Tibial nerve (tissue), 3 donors: ENCODE data around the gene FBXL12.

ENCODE experiments used
- POLR2A ChIP-seq, 2 donors: fragments of 450-650 bp; IDR thresholded peaks; one replicate each; pipeline ENCODE4 v1.6.1; 2017; ENCODE audit warnings: antibody characterized with exemption in 2 of 2, mild to moderate bottlenecking in 2 of 2, moderate library complexity in 2 of 2
- TF ChIP-seq, protein P1 (sequence below), 5 experiments: fragments of 200-600 bp in 3 of 5; fragments of 450-650 bp in 2 of 5; sonication (generic) in 3 of 5; IDR thresholded peaks; one replicate each; pipeline ENCODE4 v1.5.1; 2016 to 2019; ENCODE audit warnings: antibody characterized with exemption in 5 of 5, mild to moderate bottlenecking in 3 of 5, moderate library complexity in 2 of 5

DNA sequence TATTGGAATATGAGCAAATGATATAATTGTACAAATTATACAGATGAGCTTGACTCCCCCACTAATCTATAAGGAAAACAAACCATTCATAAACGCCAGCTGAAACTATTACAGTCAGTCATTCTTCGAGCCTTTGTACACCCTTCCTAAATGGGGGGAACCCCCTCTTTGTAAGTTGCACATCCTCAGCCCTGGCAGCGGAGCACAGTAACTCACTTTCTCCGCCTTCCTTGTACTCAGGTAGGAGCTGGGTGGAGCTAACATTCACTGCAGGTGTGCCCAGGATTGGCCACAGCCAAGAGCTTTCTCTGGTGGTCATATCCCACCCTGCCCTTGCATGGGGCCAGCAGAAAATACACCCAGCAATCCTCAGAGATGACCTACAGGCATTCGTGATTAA lies 44.9 kb upstream of the FBXL12 start:
- TF ChIP-seq, protein P1, sequence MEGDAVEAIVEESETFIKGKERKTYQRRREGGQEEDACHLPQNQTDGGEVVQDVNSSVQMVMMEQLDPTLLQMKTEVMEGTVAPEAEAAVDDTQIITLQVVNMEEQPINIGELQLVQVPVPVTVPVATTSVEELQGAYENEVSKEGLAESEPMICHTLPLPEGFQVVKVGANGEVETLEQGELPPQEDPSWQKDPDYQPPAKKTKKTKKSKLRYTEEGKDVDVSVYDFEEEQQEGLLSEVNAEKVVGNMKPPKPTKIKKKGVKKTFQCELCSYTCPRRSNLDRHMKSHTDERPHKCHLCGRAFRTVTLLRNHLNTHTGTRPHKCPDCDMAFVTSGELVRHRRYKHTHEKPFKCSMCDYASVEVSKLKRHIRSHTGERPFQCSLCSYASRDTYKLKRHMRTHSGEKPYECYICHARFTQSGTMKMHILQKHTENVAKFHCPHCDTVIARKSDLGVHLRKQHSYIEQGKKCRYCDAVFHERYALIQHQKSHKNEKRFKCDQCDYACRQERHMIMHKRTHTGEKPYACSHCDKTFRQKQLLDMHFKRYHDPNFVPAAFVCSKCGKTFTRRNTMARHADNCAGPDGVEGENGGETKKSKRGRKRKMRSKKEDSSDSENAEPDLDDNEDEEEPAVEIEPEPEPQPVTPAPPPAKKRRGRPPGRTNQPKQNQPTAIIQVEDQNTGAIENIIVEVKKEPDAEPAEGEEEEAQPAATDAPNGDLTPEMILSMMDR (IDR thresholded peaks at IDR 0.05), result no peak
- TF ChIP-seq POLR2A (IDR thresholded peaks at IDR 0.05), result no peak
